Sigmoid colon (tissue), 7 donors: ENCODE results near the gene GRIP1. TPM values are rescaled to one million over a fixed set of nuclear protein-coding genes. Genes with fewer than 3 reads are reported as not detected.

Source experiments
- DNase-seq: peaks from one replicate; pipeline ENCODE4 v3.0.0-alpha.2; 2019
- H3K27ac ChIP-seq, 4 donors: fragments of 200-600 bp; sonication (generic); one replicate each; pipeline ENCODE4 v1.5.1; 2016 to 2019; ENCODE audit warnings: mild to moderate bottlenecking in 1 of 4
- H3K27me3 ChIP-seq, 3 donors: fragments of 200-600 bp; sonication (generic); one replicate each; pipeline ENCODE4 v1.5.1; 2019; ENCODE audit warnings: mild to moderate bottlenecking in 1 of 3
- H3K36me3 ChIP-seq, 4 donors: fragments of 200-600 bp; sonication (generic); one replicate each; pipeline ENCODE4 v1.5.1; 2016 to 2019
- H3K4me1 ChIP-seq, 4 donors: fragments of 200-600 bp; sonication (generic); one replicate each; pipeline ENCODE4 v1.5.1; 2017 to 2019
- H3K4me3 ChIP-seq, 4 donors: fragments of 200-600 bp; sonication (generic); one replicate each; pipeline ENCODE4 v1.5.1; 2017 to 2019; ENCODE audit warnings: mild to moderate bottlenecking in 2 of 4, moderate library complexity in 1 of 4
- H3K9me3 ChIP-seq, 4 donors: fragments of 200-600 bp in 3 of 4; sonication (generic) in 3 of 4; one replicate each; pipeline versions ENCODE4 v1.5.1 to v1.6.1; 2013 to 2019
- EP300 ChIP-seq, 4 donors: sonication (generic); formaldehyde crosslinking; IDR thresholded peaks; one replicate each; pipeline ENCODE4 v1.6.1; 2017; ENCODE audit warnings: antibody characterized with exemption in 4 of 4
- POLR2A ChIP-seq, 2 donors: fragments of 450-650 bp; IDR thresholded peaks; one replicate each; pipeline ENCODE4 v1.6.1; 2016; ENCODE audit warnings: antibody characterized with exemption in 2 of 2, mild to moderate bottlenecking in 2 of 2, moderate library complexity in 2 of 2
- POLR2AphosphoS5 ChIP-seq, 4 donors: sonication (generic); formaldehyde crosslinking; IDR thresholded peaks; one replicate each; pipeline ENCODE4 v1.6.1; 2017; ENCODE audit warnings: antibody characterized with exemption in 4 of 4
- WGBS, 2 donors: extraction: QIAGEN DNeasy Blood & Tissue Kit; methylation state at CpG; one replicate each; pipeline ENCODE4 v1.1.7; 2013; 5-methylcytosine and 5-hydroxymethylcytosine counted together
- intact Hi-C: fragments of 100-400 bp; cut with DNase I; formaldehyde crosslinking; loops from one replicate; pipeline ENCODE4 v1.15.1; 2023
- polyA plus RNA-seq, 3 donors: library from polyadenylated mRNA; stranded (reverse); fragments of 200-250 nt; gene quantifications; one replicate each; pipeline ENCODE4 v1.2.3, GENCODE V29; 2013
- total RNA-seq, 4 donors: library from RNA; depleted of rRNA; stranded (reverse); fragments of >200 nt; gene quantifications; one replicate each; pipeline ENCODE4 v1.1.0, GENCODE V29; 2016
- TF ChIP-seq, protein P1 (sequence below), 4 experiments: fragments of 450-650 bp in 3 of 4; fragments of 200-600 bp in 1 of 4; IDR thresholded peaks; one replicate each; pipeline ENCODE4 v1.5.1; 2016 to 2019; ENCODE audit warnings: antibody characterized with exemption in 4 of 4, mild to moderate bottlenecking in 3 of 4, moderate library complexity in 2 of 4
- donor health status: healthy with polysubstance abuse.
- donor health status: Bipolar disorder and iron deficiency.
- donor health status: healthy.

Gene GRIP1
- total and polyA plus RNA-seq, 7 donors: 0.46 to 14.0 (median 6.3) TPM

DNA sequence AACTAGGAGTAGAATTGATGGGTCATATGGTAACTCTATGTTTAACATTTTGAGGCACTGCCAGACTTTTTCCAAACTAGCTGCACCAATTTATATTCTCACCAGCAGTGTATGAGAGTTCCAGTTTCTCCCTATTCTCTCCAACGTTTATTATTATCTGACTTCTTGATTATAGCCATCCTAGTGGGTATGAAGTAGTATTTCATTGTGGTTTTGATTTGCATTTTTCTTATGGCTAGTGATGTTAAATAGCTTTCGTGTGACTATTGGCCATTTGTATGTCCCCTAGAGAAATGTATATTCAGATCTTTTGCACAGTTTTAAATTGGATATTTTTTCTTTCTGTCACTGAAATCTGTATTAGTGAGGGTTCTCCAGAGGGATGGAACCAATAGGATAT lies 338.7 kb downstream of the GRIP1 start:
- Histone ChIP-seq H3K27me3 (no peaks in the 10 kb centered on the region), H3K36me3 (peaks cover 0 to 50% (median 5%) of the 10 kb centered on the region in 4 donors), H3K4me1 (no peaks in the 10 kb centered on the region), H3K9me3 (peaks cover 0 to 9% (median 3%) of the 10 kb centered on the region in 4 donors), H3K27ac (no peak overlapping the region), H3K4me3 (no peak overlapping the region)
- TF ChIP-seq POLR2A (IDR thresholded peaks at IDR 0.05) (no peak), EP300 (IDR thresholded peaks at IDR 0.05) (no peak), POLR2AphosphoS5 (IDR thresholded peaks at IDR 0.05) (no peak)
- TF ChIP-seq, protein P1, sequence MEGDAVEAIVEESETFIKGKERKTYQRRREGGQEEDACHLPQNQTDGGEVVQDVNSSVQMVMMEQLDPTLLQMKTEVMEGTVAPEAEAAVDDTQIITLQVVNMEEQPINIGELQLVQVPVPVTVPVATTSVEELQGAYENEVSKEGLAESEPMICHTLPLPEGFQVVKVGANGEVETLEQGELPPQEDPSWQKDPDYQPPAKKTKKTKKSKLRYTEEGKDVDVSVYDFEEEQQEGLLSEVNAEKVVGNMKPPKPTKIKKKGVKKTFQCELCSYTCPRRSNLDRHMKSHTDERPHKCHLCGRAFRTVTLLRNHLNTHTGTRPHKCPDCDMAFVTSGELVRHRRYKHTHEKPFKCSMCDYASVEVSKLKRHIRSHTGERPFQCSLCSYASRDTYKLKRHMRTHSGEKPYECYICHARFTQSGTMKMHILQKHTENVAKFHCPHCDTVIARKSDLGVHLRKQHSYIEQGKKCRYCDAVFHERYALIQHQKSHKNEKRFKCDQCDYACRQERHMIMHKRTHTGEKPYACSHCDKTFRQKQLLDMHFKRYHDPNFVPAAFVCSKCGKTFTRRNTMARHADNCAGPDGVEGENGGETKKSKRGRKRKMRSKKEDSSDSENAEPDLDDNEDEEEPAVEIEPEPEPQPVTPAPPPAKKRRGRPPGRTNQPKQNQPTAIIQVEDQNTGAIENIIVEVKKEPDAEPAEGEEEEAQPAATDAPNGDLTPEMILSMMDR (IDR thresholded peaks at IDR 0.05): no peak
- no peak for DNase-seq
- WGBS, 2 donors: 94 to 96% methylated on average over 2 of the region's 2 CpGs
- intact Hi-C loops: no loop called here

DNA sequence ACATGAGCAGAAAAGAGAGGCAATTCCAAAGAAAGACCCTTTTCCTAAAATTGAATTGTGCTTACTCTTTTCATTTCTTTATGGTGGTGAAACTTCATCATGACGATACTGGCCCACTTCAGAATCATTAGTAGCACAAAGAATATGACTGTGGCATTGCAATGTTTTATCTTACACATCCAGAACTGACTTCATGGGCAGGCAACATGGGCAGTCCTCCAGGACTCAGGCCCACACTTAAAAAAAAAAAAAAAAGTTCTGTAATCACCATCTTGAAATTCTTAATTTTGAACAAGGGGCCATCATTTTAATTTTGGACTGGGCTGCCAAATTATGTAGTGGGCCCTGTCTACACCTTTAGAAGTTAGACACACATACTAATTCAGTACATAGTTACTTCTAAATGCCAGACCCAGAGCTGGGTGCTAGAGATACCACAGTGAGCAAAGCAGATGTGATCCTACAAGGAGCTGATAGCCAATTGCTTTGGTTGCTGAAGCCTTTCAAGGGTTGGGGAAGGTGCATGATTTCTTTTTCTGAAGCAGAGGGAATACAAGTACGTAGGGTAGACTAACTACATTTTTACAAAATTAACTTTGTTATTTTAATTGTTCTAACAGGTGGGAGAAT lies 341.4 kb downstream of the GRIP1 start:
- WGBS, 2 donors: 96 to 97% methylated on average over 2 of the region's 2 CpGs
- peaks cover 0 to 7% (median 3%) of the 10 kb centered on the region in 4 donors for H3K9me3 ChIP-seq
- no peak for DNase-seq
- H3K4me1 ChIP-seq: no peaks in the 10 kb centered on the region
- H3K4me3 ChIP-seq: no peak overlapping the region
- TF ChIP-seq, protein P1 (IDR thresholded peaks at IDR 0.05): no peak
- TF ChIP-seq POLR2A (IDR thresholded peaks at IDR 0.05) (no peak), EP300 (IDR thresholded peaks at IDR 0.05) (no peak), POLR2AphosphoS5 (IDR thresholded peaks at IDR 0.05) (no peak)
- no peak overlapping the region for H3K27ac ChIP-seq
- intact Hi-C loops: no loop called here
- H3K36me3 ChIP-seq: peaks cover 0 to 47% (median 5%) of the 10 kb centered on the region in 4 donors
- no peaks in the 10 kb centered on the region for H3K27me3 ChIP-seq

DNA sequence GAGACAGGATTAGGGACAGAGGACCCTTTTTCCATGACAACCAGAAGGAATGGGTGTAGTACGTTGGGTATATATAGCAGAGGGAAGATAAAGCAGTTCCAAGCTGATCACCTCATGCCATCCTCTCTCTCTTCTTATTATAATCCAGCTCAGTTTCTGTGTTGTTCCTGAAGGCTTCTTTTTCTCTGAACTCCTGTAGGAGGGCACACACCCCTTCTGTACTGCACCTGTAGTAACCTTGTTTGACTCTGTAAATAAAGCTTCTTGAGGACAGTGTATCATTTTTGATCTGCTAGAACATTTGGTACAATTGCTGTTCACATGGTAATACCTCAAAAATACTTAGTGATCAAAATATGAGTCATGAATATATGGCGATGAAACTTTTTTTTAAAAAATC lies 343.1 kb downstream of the GRIP1 start:
- TF ChIP-seq POLR2AphosphoS5 (IDR thresholded peaks at IDR 0.05): no peak
- TF ChIP-seq POLR2A (IDR thresholded peaks at IDR 0.05): no peak
- TF ChIP-seq, protein P1 (IDR thresholded peaks at IDR 0.05): no peak
- no peak for TF ChIP-seq EP300 (IDR thresholded peaks at IDR 0.05)
- H3K4me1 ChIP-seq: no peaks in the 10 kb centered on the region
- no peak for DNase-seq
- intact Hi-C loops: no loop called here
- peaks cover 0 to 45% (median 5%) of the 10 kb centered on the region in 4 donors for H3K36me3 ChIP-seq
- H3K4me3 ChIP-seq: no peak overlapping the region
- no peak overlapping the region for H3K27ac ChIP-seq
- H3K9me3 ChIP-seq: peaks cover 0 to 1% (median 0%) of the 10 kb centered on the region in 4 donors
- 96% methylated on average over 2 of the region's 2 CpGs for WGBS, 2 donors
- no peaks in the 10 kb centered on the region for H3K27me3 ChIP-seq

GRCh38 chr12:66331814-66332213 lies 347.1 kb downstream of the GRIP1 start:
- Histone ChIP-seq H3K9me3 (no peaks in the 10 kb centered on the region), H3K27me3 (no peaks in the 10 kb centered on the region), H3K4me3 (no peak overlapping the region), H3K4me1 (no peaks in the 10 kb centered on the region), H3K27ac (no peak overlapping the region), H3K36me3 (peaks cover 0 to 14% (median 0%) of the 10 kb centered on the region in 4 donors)
- TF ChIP-seq POLR2A (IDR thresholded peaks at IDR 0.05) (no peak), POLR2AphosphoS5 (IDR thresholded peaks at IDR 0.05) (no peak), EP300 (IDR thresholded peaks at IDR 0.05) (no peak)
- TF ChIP-seq, protein P1 (IDR thresholded peaks at IDR 0.05): no peak
- no peak for DNase-seq
- intact Hi-C loops: no loop called here
- 95 to 97% methylated on average over 1 of the region's 1 CpG for WGBS, 2 donors

GRCh38 chr12:66331016-66331415 lies 347.9 kb downstream of the GRIP1 start:
- WGBS, 2 donors: 93% methylated on average over 13 of the region's 13 CpGs
- TF ChIP-seq POLR2A (IDR thresholded peaks at IDR 0.05) (no peak), POLR2AphosphoS5 (IDR thresholded peaks at IDR 0.05) (no peak), EP300 (IDR thresholded peaks at IDR 0.05) (no peak)
- TF ChIP-seq, protein P1 (IDR thresholded peaks at IDR 0.05): no peak
- Histone ChIP-seq H3K4me1 (no peaks in the 10 kb centered on the region), H3K4me3 (no peak overlapping the region), H3K36me3 (peaks cover 0 to 18% (median 0%) of the 10 kb centered on the region in 4 donors), H3K27ac (no peak overlapping the region), H3K27me3 (no peaks in the 10 kb centered on the region), H3K9me3 (no peaks in the 10 kb centered on the region)
- DNase-seq: no peak
- intact Hi-C loops: no loop called here
